Adrenal gland (tissue), 5 donors: ENCODE measurements around the gene EPDR1.

Experiments used
- CTCF ChIP-seq, 6 experiments: fragments of 450-650 bp in 4 of 6; fragments of 200-600 bp in 2 of 6; sonication (generic) in 1 of 6; IDR thresholded peaks; 1 replicate in 5 of 6; 2 replicates in 1 of 6; pipeline versions ENCODE4 v1.5.1 to v1.8.0; 2016 to 2021; ENCODE audit warnings: antibody characterized with exemption in 6 of 6, mild to moderate bottlenecking in 2 of 6, moderate library complexity in 1 of 6
- POLR2A ChIP-seq, 2 donors: fragments of 450-650 bp; IDR thresholded peaks; one replicate each; pipeline ENCODE4 v1.6.1; 2017; ENCODE audit warnings: antibody characterized with exemption in 2 of 2, mild to moderate bottlenecking in 2 of 2, moderate library complexity in 1 of 2
- donor health status: DM: no; HTN: no; CAD: no.

- TF ChIP-seq CTCF (IDR thresholded peaks at IDR 0.05) (no peak), POLR2A (IDR thresholded peaks at IDR 0.05) (no peak)
Measured at GRCh38 chr7:37987732-37988131, 67.3 kb downstream of the EPDR1 start.
